Measurements from ENCODE around the gene FDPS.

The FDPS gene

DNA sequence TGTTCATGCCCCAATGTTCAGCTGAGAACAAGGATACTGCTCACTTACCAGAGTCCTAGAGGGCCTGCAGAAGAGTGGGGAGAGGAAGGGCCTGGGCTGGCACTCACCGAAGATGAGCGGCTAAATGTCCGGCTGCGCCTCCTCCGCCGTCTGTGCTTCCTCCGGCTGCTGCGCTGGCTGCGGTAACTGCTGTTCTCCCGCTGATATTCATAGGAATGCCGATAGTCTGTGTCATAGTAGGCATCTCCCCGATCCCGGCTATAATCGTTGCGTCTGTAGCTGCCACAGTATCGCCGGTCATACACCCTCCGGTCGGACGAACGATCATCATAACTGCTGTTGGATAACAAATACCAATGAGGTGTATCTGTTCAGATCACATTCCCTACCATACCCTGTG, 39.3 kb upstream of the FDPS start:
- no peak overlapping the region for H3K4me3 ChIP-seq
- no peak overlapping the region for H3K4me2 ChIP-seq
- peaks cover 22 to 63% (median 50%) of the 10 kb centered on the region in 11 experiments; a peak in 20 of 22 replicates for H4K20me1 ChIP-seq
- H3K9me3 ChIP-seq (replicated peaks in 1 of 11): no peaks in the 10 kb centered on the region
- no peaks in the 10 kb centered on the region for H3K27me3 ChIP-seq
- peaks cover 68 to 78% (median 74%) of the 10 kb centered on the region in 11 experiments for H3K36me3 ChIP-seq
- TF ChIP-seq Cebpa-rat (IDR thresholded peaks at IDR 0.05): no peak
- H3K9ac ChIP-seq: peak overlapping the region in 1 of 11 experiments; percentile 4; a peak in 1 of 22 replicates
- H3K4me1 ChIP-seq: peaks cover 22 to 28% (median 23%) of the 10 kb centered on the region in 10 experiments
- no peak overlapping the region for H3K27ac ChIP-seq

- peaks cover 35 to 45% (median 41%) of the 10 kb centered on the region in 11 experiments for H3K36me3 ChIP-seq
- H4K20me1 ChIP-seq: peaks cover 22 to 47% (median 37%) of the 10 kb centered on the region in 11 experiments; a peak in 19 of 22 replicates
- peak overlapping the region; percentile 85 to 92 (median 88) for H3K9ac ChIP-seq
- no peaks in the 10 kb centered on the region for H3K9me3 ChIP-seq (replicated peaks in 1 of 11)
- TF ChIP-seq Cebpa-rat (IDR thresholded peaks at IDR 0.05): no peak
- H3K27me3 ChIP-seq: no peaks in the 10 kb centered on the region
- H3K4me1 ChIP-seq: peaks cover 23 to 36% (median 32%) of the 10 kb centered on the region in 10 experiments
- peak overlapping the region; percentile 86 to 98 (median 94) for H3K4me2 ChIP-seq
- H3K27ac ChIP-seq: peak overlapping the region; percentile 75 to 93 (median 83)
- H3K4me3 ChIP-seq: peak overlapping the region; percentile 70 to 87 (median 77)
Measured at GRCh38 chr1:155272466-155273342, 36.0 kb upstream of the FDPS start.

DNA sequence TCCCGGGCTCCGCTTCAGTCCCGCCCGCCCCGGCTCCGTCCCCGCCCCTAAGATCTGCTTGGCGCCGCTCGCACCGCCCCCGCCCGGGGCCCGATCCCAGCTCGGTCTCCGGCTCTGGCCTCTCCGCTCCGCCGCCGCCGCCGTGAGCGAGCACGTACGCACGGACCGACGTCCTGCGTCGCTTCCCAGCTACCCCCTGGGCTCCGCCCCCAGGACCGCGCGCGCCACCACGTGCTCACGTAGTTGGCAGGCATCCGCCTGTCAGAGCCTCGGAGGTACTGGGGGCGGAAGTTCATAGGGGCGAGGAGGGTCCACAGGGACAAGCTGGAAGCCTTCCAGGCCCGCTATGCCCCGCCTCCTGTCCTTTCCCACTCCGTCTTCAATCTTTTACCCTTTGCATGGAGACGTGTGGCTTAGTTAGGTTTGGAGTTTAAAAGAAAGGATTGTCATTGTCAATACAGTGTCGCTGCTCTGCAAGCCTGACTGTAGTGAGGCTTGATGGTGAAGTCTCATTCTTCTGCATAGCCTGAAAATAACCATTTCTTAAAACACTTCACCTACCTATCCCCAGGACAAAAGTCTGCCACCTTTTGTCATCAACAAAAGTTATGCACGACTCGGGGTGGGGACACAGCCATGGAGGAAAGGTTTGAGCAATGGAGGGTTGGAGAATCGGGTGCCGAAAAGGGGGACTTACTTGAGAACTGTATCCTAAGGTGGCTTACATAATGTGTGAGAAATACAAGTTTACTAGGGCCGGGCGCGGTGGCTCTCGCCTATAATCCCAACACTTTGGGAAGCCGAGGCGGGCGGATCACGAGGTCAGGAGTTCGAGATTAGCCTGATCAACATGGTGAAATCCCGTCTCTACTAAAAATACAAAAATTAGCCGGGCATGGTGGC, 35.1 kb upstream of the FDPS start, which contains the start of gene CLK2:
Gene CLK2 (minus strand): TSS at position 162 of the 903 bp plus-strand sequence. CDS start 2,527 bp downstream, outside the sequence.
- peak within 1 kb of the TSS; percentile 70 to 87 (median 77) for H3K4me3 ChIP-seq
- no peaks in the 10 kb centered on the region for H3K9me3 ChIP-seq (replicated peaks in 1 of 11)
- peak within 1 kb of the TSS; percentile 86 to 98 (median 95) for H3K4me2 ChIP-seq
- H3K27ac ChIP-seq: peak within 1 kb of the TSS; percentile 75 to 93 (median 83)
- no peak for TF ChIP-seq Cebpa-rat (IDR thresholded peaks at IDR 0.05)
- H4K20me1 ChIP-seq: peaks cover 22 to 42% (median 34%) of the 10 kb centered on the region in 11 experiments; a peak in 19 of 22 replicates
- H3K27me3 ChIP-seq: no peaks in the 10 kb centered on the region
- H3K36me3 ChIP-seq: peaks cover 26 to 36% (median 32%) of the 10 kb centered on the region in 11 experiments
- H3K4me1 ChIP-seq: peaks cover 26 to 45% (median 41%) of the 10 kb centered on the region in 10 experiments
- peak within 1 kb of the TSS; percentile 85 to 92 (median 88) for H3K9ac ChIP-seq

- Histone ChIP-seq H3K27ac (peak within 1 kb of the TSS in 7 of 11 experiments; percentile 9 to 54 (median 35); a peak in 9 of 22 replicates), H4K20me1 (peaks cover 0 to 19% (median 11%) of the 10 kb centered on the region in 11 experiments; a peak in 16 of 22 replicates)
- TF ChIP-seq Cebpa-rat (IDR thresholded peaks at IDR 0.05): no peak
Measured at GRCh38 chr1:155277070-155277901, 31.4 kb upstream of the FDPS start, which contains the start of gene HCN3. TSS of gene HCN3 (plus strand) at chr1:155277463. CDS start at chr1:155277591, 128 bp downstream.

GRCh38 chr1:155277902-155278688, 30.6 kb upstream of the FDPS start:
- no peaks in the 10 kb centered on the region for H3K36me3 ChIP-seq
- no peaks in the 10 kb centered on the region for H3K27me3 ChIP-seq
- H3K4me2 ChIP-seq: peak overlapping the region; percentile 93 to 100 (median 99)
- H3K4me3 ChIP-seq: peak overlapping the region; percentile 67 to 80 (median 73)
- H3K9me3 ChIP-seq (replicated peaks in 1 of 11): no peaks in the 10 kb centered on the region
- H3K27ac ChIP-seq: peak overlapping the region in 3 of 11 experiments; percentile 9 to 23 (median 13); a peak in 4 of 22 replicates
- H3K9ac ChIP-seq: peak overlapping the region; percentile 64 to 78 (median 75)
- H3K4me1 ChIP-seq: peaks cover 11 to 34% (median 27%) of the 10 kb centered on the region in 10 experiments
- no peak for TF ChIP-seq Cebpa-rat (IDR thresholded peaks at IDR 0.05)
- peaks cover 0 to 14% (median 5%) of the 10 kb centered on the region in 11 experiments; a peak in 5 of 22 replicates for H4K20me1 ChIP-seq

More at GRCh38 chr1:155277070-155277901, 31.4 kb upstream of the FDPS start, which contains the start of gene HCN3:
- Histone ChIP-seq H3K9me3 (replicated peaks in 1 of 11) (no peaks in the 10 kb centered on the region), H3K4me1 (peaks cover 13 to 38% (median 30%) of the 10 kb centered on the region in 10 experiments), H3K36me3 (no peaks in the 10 kb centered on the region; a peak in 1 of 22 replicates), H3K4me3 (peak within 1 kb of the TSS; percentile 67 to 80 (median 73)), H3K9ac (peak within 1 kb of the TSS; percentile 64 to 78 (median 75)), H3K4me2 (peak within 1 kb of the TSS; percentile 93 to 100 (median 99)), H3K27me3 (no peaks in the 10 kb centered on the region)

- Histone ChIP-seq H4K20me1 (peaks cover 0 to 14% (median 5%) of the 10 kb centered on the region in 11 experiments; a peak in 5 of 22 replicates), H3K4me3 (peak overlapping the region in 1 of 10 experiments; percentile 80; a peak in 2 of 20 replicates), H3K9me3 (replicated peaks in 1 of 11) (no peaks in the 10 kb centered on the region), H3K4me1 (peaks cover 10 to 32% (median 25%) of the 10 kb centered on the region in 10 experiments), H3K27me3 (no peaks in the 10 kb centered on the region), H3K36me3 (no peaks in the 10 kb centered on the region; a peak in 1 of 22 replicates), H3K9ac (no peak overlapping the region), H3K27ac (no peak overlapping the region), H3K4me2 (peak overlapping the region; percentile 93 to 100 (median 99))
- no peak for TF ChIP-seq Cebpa-rat (IDR thresholded peaks at IDR 0.05)
Measured at GRCh38 chr1:155278689-155279160, 29.9 kb upstream of the FDPS start.

DNA sequence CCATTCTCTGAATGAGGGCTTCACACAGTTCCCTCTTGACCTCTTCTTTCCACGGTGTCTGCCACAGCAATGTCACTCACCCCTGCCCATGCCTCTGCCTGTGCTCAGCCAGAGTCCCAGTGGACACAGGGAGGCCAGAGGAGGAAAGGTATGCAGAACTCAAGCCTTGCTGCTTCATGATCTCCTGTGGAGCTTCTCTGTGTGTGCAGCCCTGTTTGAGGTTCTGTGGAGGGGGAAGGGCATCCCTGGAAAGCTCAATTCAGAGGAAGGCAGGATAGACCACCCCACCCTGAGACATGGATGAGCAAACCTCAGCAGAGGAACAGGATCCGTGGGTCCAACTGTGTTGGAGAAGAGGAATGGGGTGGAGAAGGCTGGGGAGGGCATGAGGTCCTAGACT, 29.4 kb upstream of the FDPS start:
- peaks cover 0 to 14% (median 5%) of the 10 kb centered on the region in 11 experiments; a peak in 5 of 22 replicates for H4K20me1 ChIP-seq
- no peak for TF ChIP-seq Cebpa-rat (IDR thresholded peaks at IDR 0.05)
- peaks cover 5 to 26% (median 19%) of the 10 kb centered on the region in 10 experiments; a peak in 18 of 20 replicates for H3K4me1 ChIP-seq
- no peaks in the 10 kb centered on the region for H3K9me3 ChIP-seq (replicated peaks in 1 of 11)
- H3K4me2 ChIP-seq: no peak overlapping the region
- no peak overlapping the region for H3K4me3 ChIP-seq
- no peak overlapping the region for H3K27ac ChIP-seq
- H3K36me3 ChIP-seq: no peaks in the 10 kb centered on the region; a peak in 2 of 22 replicates
- H3K9ac ChIP-seq: no peak overlapping the region
- no peaks in the 10 kb centered on the region for H3K27me3 ChIP-seq
